ENCODE data around the gene IL6R. TPM values are rescaled to one million over a fixed set of nuclear protein-coding genes. Genes with fewer than 3 reads are reported as not detected.

IL6R gene
- total RNA-seq, 4 donors from 2014 or later: 44.7 to 59.4 (median 55.5) TPM

- Histone ChIP-seq H3K4me1 (peaks cover 19 to 100% (median 56%) of the 10 kb centered on the region in 3 donors), H3K4me3 (no peak overlapping the region), H3K36me3 (peaks cover 0 to 34% of the 10 kb centered on the region in 2 donors), H3K9me3 (no peaks in the 10 kb centered on the region), H3K27me3 (no peaks in the 10 kb centered on the region), H3K27ac (peak overlapping the region in 3 of 4 donors; percentile 84 to 97 (median 93))
- ATAC-seq: no peak
- no peak for TF ChIP-seq EP300 (IDR thresholded peaks at IDR 0.05)
- TF ChIP-seq POLR2A (IDR thresholded peaks at IDR 0.05): no peak
- TF ChIP-seq CTCF (IDR thresholded peaks at IDR 0.05): no peak
- no peak for TF ChIP-seq POLR2AphosphoS5 (IDR thresholded peaks at IDR 0.05)
- 70% methylated on average over 3 of the region's 11 CpGs; no CpG with 5 or more reads in 1 of the 2 donors for WGBS, 2 donors (ENCODE audit: low coverage in 1 of 2)
Measured at GRCh38 chr1:154430903-154431302, 25.8 kb downstream of the IL6R start.

- H3K4me3 ChIP-seq: no peak overlapping the region
- no peaks in the 10 kb centered on the region for H3K27me3 ChIP-seq
- H3K9me3 ChIP-seq: no peaks in the 10 kb centered on the region
- TF ChIP-seq POLR2AphosphoS5 (IDR thresholded peaks at IDR 0.05) (peak; percentile 94), EP300 (IDR thresholded peaks at IDR 0.05) (no peak), CTCF (IDR thresholded peaks at IDR 0.05) (no peak), POLR2A (IDR thresholded peaks at IDR 0.05) (no peak)
- peak; percentile 26 for ATAC-seq
- 37 to 65% methylated on average over 8 to 10 of the region's 10 CpGs for whole genome bisulfite sequencing, 2 donors (ENCODE audit: low coverage in 1 of 2)
- H3K36me3 ChIP-seq: peaks cover 0 to 43% of the 10 kb centered on the region in 2 donors
- H3K27ac ChIP-seq: peak overlapping the region; percentile 84 to 97 (median 94)
- peaks cover 19 to 100% (median 51%) of the 10 kb centered on the region in 3 donors for H3K4me1 ChIP-seq
Measured at GRCh38 chr1:154431586-154432373, 26.6 kb downstream of the IL6R start.

GRCh38 chr1:154433161-154433764 lies 28.1 kb downstream of the IL6R start:
- Histone ChIP-seq H3K27ac (peak overlapping the region; percentile 84 to 97 (median 94)), H3K4me3 (no peak overlapping the region), H3K27me3 (no peaks in the 10 kb centered on the region), H3K36me3 (peaks cover 0 to 56% of the 10 kb centered on the region in 2 donors), H3K9me3 (no peaks in the 10 kb centered on the region), H3K4me1 (peaks cover 13 to 100% (median 36%) of the 10 kb centered on the region in 3 donors)
- TF ChIP-seq POLR2A (IDR thresholded peaks at IDR 0.05): no peak
- no peak for TF ChIP-seq EP300 (IDR thresholded peaks at IDR 0.05)
- TF ChIP-seq CTCF (IDR thresholded peaks at IDR 0.05): no peak
- 48 to 50% methylated on average over 5 to 7 of the region's 9 CpGs for WGBS, 2 donors (ENCODE audit: low coverage in 1 of 2)
- ATAC-seq: no peak

- H3K4me1 ChIP-seq: peaks cover 6 to 100% (median 24%) of the 10 kb centered on the region in 3 donors
- peak overlapping the region; percentile 84 to 97 (median 94) for H3K27ac ChIP-seq
- TF ChIP-seq POLR2AphosphoS5 (IDR thresholded peaks at IDR 0.05): peak; percentile 89
- no peak for TF ChIP-seq POLR2A (IDR thresholded peaks at IDR 0.05)
- TF ChIP-seq CTCF (IDR thresholded peaks at IDR 0.05): peak in 1 of 4 experiments; percentile 15
- no peaks in the 10 kb centered on the region for H3K27me3 ChIP-seq
- H3K9me3 ChIP-seq: no peaks in the 10 kb centered on the region
- H3K36me3 ChIP-seq: peaks cover 0 to 60% of the 10 kb centered on the region in 2 donors
- H3K4me3 ChIP-seq: peak overlapping the region in 1 of 2 donors; percentile 41
- WGBS, 2 donors (ENCODE audit: low coverage in 1 of 2): 12 to 30% methylated on average over 3 to 8 of the region's 18 CpGs
- ATAC-seq: peak; percentile 89
Measured at GRCh38 chr1:154434346-154435085, 29.4 kb downstream of the IL6R start.
